HEK293 (cell line): Measurements from ENCODE around the gene C21orf91.

Experiments
- CTCF ChIA-PET: fragments of 350-600 bp; formaldehyde crosslinking; extraction: SDS; loops from one replicate; lab custom pipeline; 2021; ENCODE audit warnings: antibody characterized with exemption; lab: Yijun Ruan, JAX
- POLR2A ChIA-PET: fragments of 300-600 bp; formaldehyde crosslinking; extraction: SDS; loops from one replicate; lab custom pipeline; 2020; ENCODE audit warnings: antibody characterized with exemption, inconsistent platforms; lab: Yijun Ruan, JAX
- H3K27ac ChIP-seq: fragments of 200-500 bp; sonication (Bioruptor generic); 2 replicates; pipeline ENCODE4 v1.5.1; 2014; ENCODE audit warnings: low read depth, low read length, control low read depth, inconsistent platforms; ENCODE audit errors: extremely low read depth
- H3K36me3 ChIP-seq, 2 experiments: fragments of 200-500 bp in 1 of 2; sonication (Bioruptor generic) in 1 of 2; 1 replicate in 1 of 2; 2 replicates in 1 of 2; pipeline ENCODE4 v1.5.1; 2014 to 2017; ENCODE audit warnings: inconsistent platforms in 2 of 2, low read length in 2 of 2; ENCODE audit not compliant: control insufficient read depth in 2 of 2, insufficient read depth in 1 of 2
- H3K4me1 ChIP-seq: fragments of 200-500 bp; sonication (Bioruptor generic); 2 replicates; pipeline ENCODE4 v1.5.1; 2014; ENCODE audit warnings: mild to moderate bottlenecking, low read length, inconsistent platforms; ENCODE audit not compliant: control insufficient read depth, insufficient read depth
- H3K4me3 ChIP-seq: 2 replicates; pipeline ENCODE4 v1.5.1; 2011; ENCODE audit warnings: low read depth, mild to moderate bottlenecking, control low read depth, low read length, moderate library complexity
- H3K9me3 ChIP-seq: fragments of 200-500 bp; sonication (Bioruptor generic); 2 replicates; pipeline ENCODE4 v1.5.1; 2014; ENCODE audit warnings: low read depth, low read length, inconsistent platforms; ENCODE audit not compliant: control insufficient read depth, insufficient read depth
- HIC1 ChIP-seq: fragments of 450-650 bp; formaldehyde crosslinking; IDR thresholded peaks from 2 replicates; pipeline ENCODE4 v1.5.1; 2016; ENCODE audit warnings: missing biosample characterization, missing genetic modification characterization
- KLF7 ChIP-seq: fragments of 450-650 bp; formaldehyde crosslinking; IDR thresholded peaks from 2 replicates; pipeline ENCODE4 v1.5.1; 2016; ENCODE audit warnings: missing biosample characterization, missing genetic modification characterization, borderline replicate concordance
- MEIS1 ChIP-seq: sonication (generic); formaldehyde crosslinking; IDR thresholded peaks from 2 replicates; pipeline ENCODE4 v1.8.1; 2022; ENCODE audit warnings: missing genetic modification reagents, mild to moderate bottlenecking, borderline replicate concordance
- RBAK ChIP-seq: fragments of 450-650 bp; formaldehyde crosslinking; IDR thresholded peaks from 2 replicates; pipeline ENCODE4 v1.5.1; 2016; ENCODE audit warnings: missing biosample characterization, missing genetic modification characterization
- TCF7L2 ChIP-seq: IDR thresholded peaks from 2 replicates; pipeline ENCODE4 v1.6.1; 2011; ENCODE audit warnings: low read depth, mild to moderate bottlenecking, inconsistent platforms, low read length, moderate library complexity, borderline replicate concordance
- ZFP37 ChIP-seq: fragments of 450-650 bp; formaldehyde crosslinking; IDR thresholded peaks from 2 replicates; pipeline ENCODE4 v1.5.1; 2016; ENCODE audit warnings: missing biosample characterization, missing genetic modification characterization
- ZNF174 ChIP-seq: fragments of 450-650 bp; formaldehyde crosslinking; IDR thresholded peaks from 2 replicates; pipeline ENCODE4 v1.5.0; 2017; ENCODE audit warnings: missing biosample characterization, mild to moderate bottlenecking, missing genetic modification characterization
- ZNF214 ChIP-seq: fragments of 450-650 bp; formaldehyde crosslinking; IDR thresholded peaks from 2 replicates; pipeline ENCODE4 v1.5.1; 2017; ENCODE audit warnings: missing biosample characterization, mild to moderate bottlenecking, missing genetic modification characterization, borderline replicate concordance
- ZNF26 ChIP-seq: fragments of 450-650 bp; formaldehyde crosslinking; IDR thresholded peaks from 2 replicates; pipeline ENCODE4 v1.5.1; 2016; ENCODE audit warnings: missing biosample characterization, missing genetic modification characterization
- ZNF324 ChIP-seq: fragments of 450-650 bp; formaldehyde crosslinking; IDR thresholded peaks from 2 replicates; pipeline ENCODE4 v1.5.1; 2016; ENCODE audit warnings: missing biosample characterization, missing genetic modification characterization
- ZNF341 ChIP-seq: fragments of 450-650 bp; formaldehyde crosslinking; IDR thresholded peaks from 2 replicates; pipeline ENCODE4; 2016; ENCODE audit warnings: low read depth, missing biosample characterization, missing genetic modification characterization
- ZNF362 ChIP-seq: fragments of 450-650 bp; formaldehyde crosslinking; IDR thresholded peaks from 2 replicates; pipeline ENCODE4 v1.5.1; 2016; ENCODE audit warnings: missing biosample characterization, missing genetic modification characterization
- ZNF391 ChIP-seq: fragments of 450-650 bp; formaldehyde crosslinking; IDR thresholded peaks from 2 replicates; pipeline ENCODE4 v1.5.1; 2016; ENCODE audit warnings: low read depth, missing biosample characterization, missing genetic modification characterization, borderline replicate concordance
- ZNF433 ChIP-seq: fragments of 450-650 bp; formaldehyde crosslinking; IDR thresholded peaks from 2 replicates; pipeline ENCODE4 v1.5.1; 2016; ENCODE audit warnings: missing biosample characterization, missing genetic modification characterization, low read depth
- ZNF510 ChIP-seq: fragments of 450-650 bp; formaldehyde crosslinking; IDR thresholded peaks from 2 replicates; pipeline ENCODE4 v1.5.1; 2018; ENCODE audit warnings: mild to moderate bottlenecking, missing genetic modification characterization, missing biosample characterization; ENCODE audit not compliant: insufficient replicate concordance
- ZNF521 ChIP-seq: fragments of 450-650 bp; formaldehyde crosslinking; IDR thresholded peaks from 2 replicates; pipeline ENCODE4 v1.5.1; 2017; ENCODE audit warnings: missing biosample characterization, mild to moderate bottlenecking, missing genetic modification characterization
- ZNF529 ChIP-seq: fragments of 450-650 bp; formaldehyde crosslinking; IDR thresholded peaks from 2 replicates; pipeline ENCODE4 v1.5.1; 2017; ENCODE audit warnings: missing genetic modification characterization, missing biosample characterization; ENCODE audit not compliant: insufficient replicate concordance
- ZNF549 ChIP-seq: fragments of 450-650 bp; IDR thresholded peaks from 2 replicates; pipeline ENCODE4 v1.5.1; 2018; ENCODE audit warnings: missing biosample characterization, missing genetic modification characterization, mild to moderate bottlenecking, inconsistent platforms, moderate library complexity
- ZNF600 ChIP-seq: fragments of 450-650 bp; formaldehyde crosslinking; IDR thresholded peaks from 2 replicates; pipeline ENCODE4 v1.5.1; 2016; ENCODE audit warnings: missing biosample characterization, missing genetic modification characterization
- ZNF629 ChIP-seq: fragments of 450-650 bp; formaldehyde crosslinking; IDR thresholded peaks from 2 replicates; pipeline ENCODE4 v1.5.1; 2017; ENCODE audit warnings: missing biosample characterization, missing genetic modification characterization
- ZNF654 ChIP-seq: fragments of 450-650 bp; formaldehyde crosslinking; IDR thresholded peaks from 2 replicates; pipeline ENCODE4 v1.5.1; 2016; ENCODE audit warnings: low read depth, missing biosample characterization, missing genetic modification characterization
- TF ChIP-seq, protein P1 (sequence below): fragments of 450-650 bp; formaldehyde crosslinking; IDR thresholded peaks from 2 replicates; pipeline ENCODE4 v1.5.1; 2016; ENCODE audit warnings: missing biosample characterization, missing genetic modification characterization
- TF ChIP-seq, protein P2 (sequence below): fragments of 450-650 bp; formaldehyde crosslinking; IDR thresholded peaks from 2 replicates; pipeline ENCODE4; 2016; ENCODE audit warnings: missing biosample characterization, missing genetic modification characterization
- TF ChIP-seq, protein P3 (sequence below): fragments of 450-650 bp; formaldehyde crosslinking; IDR thresholded peaks from 2 replicates; pipeline ENCODE4 v1.5.1; 2017; ENCODE audit warnings: missing biosample characterization, missing genetic modification characterization
- TF ChIP-seq, protein P4 (sequence below): fragments of 450-650 bp; formaldehyde crosslinking; IDR thresholded peaks from 2 replicates; pipeline ENCODE4 v1.5.1; 2017; ENCODE audit warnings: missing biosample characterization, missing genetic modification characterization

The C21orf91 gene

GRCh38 chr21:17799414-17800164 lies 19.6 kb downstream of the C21orf91 start (continued):
- TF ChIP-seq, protein P1, sequence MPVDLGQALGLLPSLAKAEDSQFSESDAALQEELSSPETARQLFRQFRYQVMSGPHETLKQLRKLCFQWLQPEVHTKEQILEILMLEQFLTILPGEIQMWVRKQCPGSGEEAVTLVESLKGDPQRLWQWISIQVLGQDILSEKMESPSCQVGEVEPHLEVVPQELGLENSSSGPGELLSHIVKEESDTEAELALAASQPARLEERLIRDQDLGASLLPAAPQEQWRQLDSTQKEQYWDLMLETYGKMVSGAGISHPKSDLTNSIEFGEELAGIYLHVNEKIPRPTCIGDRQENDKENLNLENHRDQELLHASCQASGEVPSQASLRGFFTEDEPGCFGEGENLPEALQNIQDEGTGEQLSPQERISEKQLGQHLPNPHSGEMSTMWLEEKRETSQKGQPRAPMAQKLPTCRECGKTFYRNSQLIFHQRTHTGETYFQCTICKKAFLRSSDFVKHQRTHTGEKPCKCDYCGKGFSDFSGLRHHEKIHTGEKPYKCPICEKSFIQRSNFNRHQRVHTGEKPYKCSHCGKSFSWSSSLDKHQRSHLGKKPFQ, result no peak
- TF ChIP-seq ZNF26 (tag by site-specific recombination) (no peak), ZNF362 (no peak), ZNF433 (tag by site-specific recombination) (no peak), MEIS1 (CRISPR knock-in tag) (no peak), TCF7L2 (no peak), ZNF324 (tag by site-specific recombination) (no peak)

- no peak overlapping the region for H3K27ac ChIP-seq
- no peak overlapping the region for H3K4me3 ChIP-seq
- no peaks in the 10 kb centered on the region for H3K9me3 ChIP-seq
- H3K4me1 ChIP-seq, result no peaks in the 10 kb centered on the region
- ChIA-PET POLR2A (no interaction called here), CTCF (interaction anchor here (0.6 to 0.9 kb wide), 2 partner anchors 8 to 126 kb away, joined by 3 read pairs; no protein-coding TSS in a partner anchor)
- TF ChIP-seq ZFP37 (tag by site-specific recombination) (no peak), ZNF521 (tag by site-specific recombination) (no peak), ZNF529 (no peak), ZNF654 (tag by site-specific recombination) (no peak), ZNF341 (tag by site-specific recombination) (no peak), ZNF629 (tag by site-specific recombination) (no peak), ZNF510 (no peak), ZNF600 (tag by site-specific recombination) (no peak), ZNF391 (tag by site-specific recombination) (no peak), ZNF549 (tag by site-specific recombination) (no peak), RBAK (tag by site-specific recombination) (no peak), HIC1 (tag by site-specific recombination) (no peak), ZNF214 (tag by site-specific recombination) (no peak), KLF7 (no peak), ZNF174 (no peak)
- TF ChIP-seq, protein P2, sequence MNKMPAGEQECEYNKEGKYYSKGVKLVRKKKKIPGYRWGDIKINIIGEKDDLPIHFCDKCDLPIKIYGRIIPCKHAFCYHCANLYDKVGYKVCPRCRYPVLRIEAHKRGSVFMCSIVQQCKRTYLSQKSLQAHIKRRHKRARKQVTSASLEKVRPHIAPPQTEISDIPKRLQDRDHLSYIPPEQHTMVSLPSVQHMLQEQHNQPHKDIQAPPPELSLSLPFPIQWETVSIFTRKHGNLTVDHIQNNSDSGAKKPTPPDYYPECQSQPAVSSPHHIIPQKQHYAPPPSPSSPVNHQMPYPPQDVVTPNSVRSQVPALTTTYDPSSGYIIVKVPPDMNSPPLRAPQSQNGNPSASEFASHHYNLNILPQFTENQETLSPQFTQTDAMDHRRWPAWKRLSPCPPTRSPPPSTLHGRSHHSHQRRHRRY (tag by site-specific recombination), result no peak
- TF ChIP-seq, protein P3, sequence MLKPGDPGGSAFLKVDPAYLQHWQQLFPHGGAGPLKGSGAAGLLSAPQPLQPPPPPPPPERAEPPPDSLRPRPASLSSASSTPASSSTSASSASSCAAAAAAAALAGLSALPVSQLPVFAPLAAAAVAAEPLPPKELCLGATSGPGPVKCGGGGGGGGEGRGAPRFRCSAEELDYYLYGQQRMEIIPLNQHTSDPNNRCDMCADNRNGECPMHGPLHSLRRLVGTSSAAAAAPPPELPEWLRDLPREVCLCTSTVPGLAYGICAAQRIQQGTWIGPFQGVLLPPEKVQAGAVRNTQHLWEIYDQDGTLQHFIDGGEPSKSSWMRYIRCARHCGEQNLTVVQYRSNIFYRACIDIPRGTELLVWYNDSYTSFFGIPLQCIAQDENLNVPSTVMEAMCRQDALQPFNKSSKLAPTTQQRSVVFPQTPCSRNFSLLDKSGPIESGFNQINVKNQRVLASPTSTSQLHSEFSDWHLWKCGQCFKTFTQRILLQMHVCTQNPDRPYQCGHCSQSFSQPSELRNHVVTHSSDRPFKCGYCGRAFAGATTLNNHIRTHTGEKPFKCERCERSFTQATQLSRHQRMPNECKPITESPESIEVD, result no peak
- TF ChIP-seq, protein P4, sequence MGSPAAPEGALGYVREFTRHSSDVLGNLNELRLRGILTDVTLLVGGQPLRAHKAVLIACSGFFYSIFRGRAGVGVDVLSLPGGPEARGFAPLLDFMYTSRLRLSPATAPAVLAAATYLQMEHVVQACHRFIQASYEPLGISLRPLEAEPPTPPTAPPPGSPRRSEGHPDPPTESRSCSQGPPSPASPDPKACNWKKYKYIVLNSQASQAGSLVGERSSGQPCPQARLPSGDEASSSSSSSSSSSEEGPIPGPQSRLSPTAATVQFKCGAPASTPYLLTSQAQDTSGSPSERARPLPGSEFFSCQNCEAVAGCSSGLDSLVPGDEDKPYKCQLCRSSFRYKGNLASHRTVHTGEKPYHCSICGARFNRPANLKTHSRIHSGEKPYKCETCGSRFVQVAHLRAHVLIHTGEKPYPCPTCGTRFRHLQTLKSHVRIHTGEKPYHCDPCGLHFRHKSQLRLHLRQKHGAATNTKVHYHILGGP, result no peak
- peaks cover 23 to 36% of the 10 kb centered on the region in 2 experiments; a peak in 2 of 3 replicates for H3K36me3 ChIP-seq
These were observed 20.4 kb downstream of the C21orf91 start for GRCh38 chr21:17798796-17799195.
